OCI-LY7 (cell line): ENCODE measurements around the gene GNG7. TPM values are rescaled to one million over a fixed set of nuclear protein-coding genes. Genes with fewer than 3 reads are reported as not detected.

Source experiments
- BruUV-seq: library from RNA; stranded (reverse); fragments of 400-500 nt; replicated peaks from 2 replicates; lab custom pipeline; 2021; lab: Mats Ljungman, UMichigan
- CTCF ChIA-PET: fragments of 300-600 bp; sonication (Branson Sonifier 250); formaldehyde crosslinking; loops from one replicate; lab custom pipeline; 2022; ENCODE audit warnings: antibody characterized with exemption; ENCODE audit not compliant: unreplicated experiment; lab: Charles Lee
- POLR2A ChIA-PET: fragments of 300-600 bp; sonication (Branson Sonifier 250); formaldehyde crosslinking; loops from one replicate; lab custom pipeline; 2022; ENCODE audit warnings: antibody characterized with exemption; lab: Charles Lee
- DNase-seq: peaks from one replicate; pipeline ENCODE4 v3.0.0-alpha.2; 2015; ENCODE audit warnings: low spot score
- H2AFZ ChIP-seq: fragments of 200-600 bp; sonication (generic), shearing (Covaris generic); 2 replicates; pipeline ENCODE4 v1.6.1; 2014; ENCODE audit warnings: mild to moderate bottlenecking, antibody characterized with exemption, low read length, moderate library complexity
- H3K27ac ChIP-seq: fragments of 200-600 bp; sonication (generic); 2 replicates; pipeline ENCODE4 v1.5.1; 2014; ENCODE audit warnings: mixed run types, low read depth, mild to moderate bottlenecking, moderate library complexity, low read length, inconsistent platforms; ENCODE audit not compliant: poor library complexity, severe bottlenecking
- H3K36me3 ChIP-seq: fragments of 200-600 bp; sonication (generic); 2 replicates; pipeline ENCODE4 v1.6.1; 2014; ENCODE audit warnings: mild to moderate bottlenecking, antibody characterized with exemption, low read length, moderate library complexity, mixed read lengths; ENCODE audit not compliant: insufficient read depth
- H3K4me1 ChIP-seq: fragments of 200-600 bp; sonication (generic); 2 replicates; pipeline ENCODE4 v1.5.1; 2014; ENCODE audit warnings: mild to moderate bottlenecking, low read length; ENCODE audit not compliant: insufficient read depth, poor library complexity, severe bottlenecking
- H3K4me2 ChIP-seq: fragments of 200-600 bp; sonication (generic); 2 replicates; pipeline ENCODE4 v1.6.1; 2014; ENCODE audit warnings: mild to moderate bottlenecking, low read length
- H3K4me3 ChIP-seq: fragments of 200-600 bp; sonication (generic); 2 replicates; pipeline ENCODE4 v1.5.1; 2014; ENCODE audit warnings: mild to moderate bottlenecking, low read depth, low read length; ENCODE audit not compliant: poor library complexity, severe bottlenecking
- H3K79me2 ChIP-seq: fragments of 200-600 bp; sonication (generic); 2 replicates; pipeline ENCODE4 v1.6.1; 2016; ENCODE audit warnings: low read depth, mild to moderate bottlenecking, low read length, moderate library complexity, mixed read lengths; ENCODE audit not compliant: insufficient read depth
- H3K9me2 ChIP-seq: fragments of 200-600 bp; sonication (generic); 2 replicates; pipeline ENCODE4 v1.6.1; 2016; ENCODE audit warnings: mild to moderate bottlenecking, low read length, mixed read lengths; ENCODE audit not compliant: insufficient read depth
- H3K9me3 ChIP-seq: fragments of 200-600 bp; sonication (generic); 2 replicates; pipeline ENCODE4 v1.6.1; 2014; ENCODE audit warnings: mild to moderate bottlenecking, mixed run types, low read length, mixed read lengths
- H4K20me1 ChIP-seq: fragments of 200-600 bp; sonication (generic); 2 replicates; pipeline ENCODE4 v1.6.1; 2014; ENCODE audit warnings: mild to moderate bottlenecking, antibody characterized with exemption, low read length, moderate library complexity, mixed read lengths; ENCODE audit not compliant: insufficient read depth
- EZH2phosphoT487 ChIP-seq: fragments of 200-600 bp; sonication (generic); IDR thresholded peaks from 2 replicates; pipeline ENCODE4 v1.6.1; 2018; ENCODE audit warnings: low read depth, borderline replicate concordance, mild to moderate bottlenecking, mixed run types, antibody characterized with exemption, low read length, moderate library complexity, mixed read lengths
- intact Hi-C: fragments of 100-400 bp; cut with micrococcal nuclease; formaldehyde crosslinking; loops from one replicate; pipeline ENCODE4 v1.10.0; 2022; ENCODE audit not compliant: unreplicated experiment
- total RNA-seq, 2 experiments: library from RNA; depleted of rRNA in 1 of 2; stranded (reverse); fragments of >200 nt in 1 of 2; shearing (Covaris generic) in 1 of 2; gene quantifications; 2 replicates each; pipeline ENCODE4 v1.2.3, GENCODE V29; 2014 to 2022
- TF ChIP-seq, protein P1 (sequence below): fragments of 200-600 bp; sonication (generic); conservative IDR thresholded peaks from 2 replicates; pipeline ENCODE4 v1.5.1; 2014; ENCODE audit warnings: mild to moderate bottlenecking, antibody characterized with exemption, low read length, moderate library complexity, mixed read lengths

The GNG7 gene
- total RNA-seq, 2 experiments from 2014 or later, result 13.9 to 15.3 TPM

GRCh38 chr19:2487842-2488241 lies 214.7 kb downstream of the GNG7 start:
- H3K9me3 ChIP-seq, result peaks cover 19% of the 10 kb centered on the region; the same call in 1 of the 2 replicates
- POLR2A ChIA-PET, result interaction anchor here (0.6 to 1.1 kb wide), 2 partner anchors 65 to 128 kb away, joined by 4 read pairs; no protein-coding TSS in a partner anchor
- intact Hi-C loops, result no loop called here
- no peak for DNase-seq
- CTCF ChIA-PET, result interaction anchor here (0.6 kb wide), 1 partner anchor 252 kb away, joined by 3 read pairs; the partner anchor contains the start of gene PLEKHJ1
- no TSS peak for BruUV-seq
- no peak for TF ChIP-seq EZH2phosphoT487
- TF ChIP-seq, protein P1, sequence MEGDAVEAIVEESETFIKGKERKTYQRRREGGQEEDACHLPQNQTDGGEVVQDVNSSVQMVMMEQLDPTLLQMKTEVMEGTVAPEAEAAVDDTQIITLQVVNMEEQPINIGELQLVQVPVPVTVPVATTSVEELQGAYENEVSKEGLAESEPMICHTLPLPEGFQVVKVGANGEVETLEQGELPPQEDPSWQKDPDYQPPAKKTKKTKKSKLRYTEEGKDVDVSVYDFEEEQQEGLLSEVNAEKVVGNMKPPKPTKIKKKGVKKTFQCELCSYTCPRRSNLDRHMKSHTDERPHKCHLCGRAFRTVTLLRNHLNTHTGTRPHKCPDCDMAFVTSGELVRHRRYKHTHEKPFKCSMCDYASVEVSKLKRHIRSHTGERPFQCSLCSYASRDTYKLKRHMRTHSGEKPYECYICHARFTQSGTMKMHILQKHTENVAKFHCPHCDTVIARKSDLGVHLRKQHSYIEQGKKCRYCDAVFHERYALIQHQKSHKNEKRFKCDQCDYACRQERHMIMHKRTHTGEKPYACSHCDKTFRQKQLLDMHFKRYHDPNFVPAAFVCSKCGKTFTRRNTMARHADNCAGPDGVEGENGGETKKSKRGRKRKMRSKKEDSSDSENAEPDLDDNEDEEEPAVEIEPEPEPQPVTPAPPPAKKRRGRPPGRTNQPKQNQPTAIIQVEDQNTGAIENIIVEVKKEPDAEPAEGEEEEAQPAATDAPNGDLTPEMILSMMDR, result no peak
- H2AFZ ChIP-seq, result no peak overlapping the region
- H3K4me2 ChIP-seq, result no peak overlapping the region
- no peaks in the 10 kb centered on the region for H3K36me3 ChIP-seq
- no peak overlapping the region for H3K4me3 ChIP-seq
- no peak overlapping the region for H3K27ac ChIP-seq
- no peaks in the 10 kb centered on the region for H4K20me1 ChIP-seq
- H3K79me2 ChIP-seq, result no peaks in the 10 kb centered on the region
- H3K9me2 ChIP-seq, result no peaks in the 10 kb centered on the region
- H3K4me1 ChIP-seq, result peaks cover 71% of the 10 kb centered on the region

GRCh38 chr19:2487090-2487489 lies 215.4 kb downstream of the GNG7 start:
- BruUV-seq, result no TSS peak
- ChIA-PET POLR2A (interaction anchor here (0.8 kb wide), 1 partner anchor 499 kb away, joined by 4 read pairs; no protein-coding TSS in a partner anchor), CTCF (no interaction called here)
- TF ChIP-seq EZH2phosphoT487, result no peak
- TF ChIP-seq, protein P1, result no peak
- intact Hi-C loops, result no loop called here
- Histone ChIP-seq H3K9me2 (no peaks in the 10 kb centered on the region), H4K20me1 (no peaks in the 10 kb centered on the region), H3K79me2 (no peaks in the 10 kb centered on the region), H3K36me3 (no peaks in the 10 kb centered on the region), H3K4me2 (no peak overlapping the region), H3K9me3 (peaks cover 19% of the 10 kb centered on the region; the same call in 1 of the 2 replicates), H2AFZ (no peak overlapping the region), H3K27ac (no peak overlapping the region), H3K4me1 (peaks cover 63% of the 10 kb centered on the region), H3K4me3 (no peak overlapping the region)
- DNase-seq, result no peak

DNA sequence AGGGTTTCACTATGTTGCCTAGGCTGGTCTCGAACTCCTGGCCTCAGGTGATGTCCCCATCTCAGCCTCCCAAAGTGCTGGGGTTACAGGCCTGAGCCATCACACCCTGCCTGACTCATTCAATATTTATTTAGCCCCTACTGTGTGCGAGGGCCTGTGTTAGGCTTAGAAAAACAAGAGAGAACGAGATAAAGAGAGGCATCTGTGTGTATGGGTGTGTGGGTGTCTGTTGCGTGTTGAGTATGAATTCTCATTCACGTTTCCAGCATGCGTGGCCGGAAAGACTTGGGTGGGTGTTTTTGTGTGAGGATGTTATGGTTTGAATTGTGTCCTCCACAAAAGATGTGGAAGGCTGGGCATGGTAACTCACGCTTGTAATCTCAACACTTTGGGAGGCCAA lies 217.1 kb downstream of the GNG7 start:
- Histone ChIP-seq H3K9me3 (peaks cover 19% of the 10 kb centered on the region; the same call in 1 of the 2 replicates), H3K4me3 (no peak overlapping the region), H2AFZ (no peak overlapping the region), H3K4me2 (no peak overlapping the region), H3K9me2 (no peaks in the 10 kb centered on the region), H3K4me1 (peaks cover 47% of the 10 kb centered on the region), H3K36me3 (no peaks in the 10 kb centered on the region; the same call in 1 of the 2 replicates), H3K79me2 (no peaks in the 10 kb centered on the region), H4K20me1 (no peaks in the 10 kb centered on the region), H3K27ac (peak overlapping the region; percentile 69)
- TF ChIP-seq, protein P1, result no peak
- TF ChIP-seq EZH2phosphoT487, result no peak
- ChIA-PET CTCF (no interaction called here), POLR2A (interaction anchor here (0.6 to 1.6 kb wide), 3 partner anchors 9 to 186 kb away, joined by 3 to 11 read pairs (median 3); partner anchors contain the start of gene GADD45B)
- no peak for DNase-seq
- intact Hi-C loops, result no loop called here
- no TSS peak for BruUV-seq
